HT-29 (cell line): Measurements from ENCODE around the gene NREP. TPM values are rescaled to one million over a fixed set of nuclear protein-coding genes. Genes with fewer than 3 reads are reported as not detected.

Experiments used
- DNase-seq: peaks from one replicate; pipeline ENCODE4 v3.0.0-alpha.2; 2015; ENCODE audit warnings: low spot score
- small RNA-seq: library from RNA; depleted of rRNA; stranded (forward); fragments of <200 nt; gene quantifications from one replicate; pipeline ENCODE3, GENCODE V24; 2014
- total RNA-seq: library from RNA; depleted of rRNA; stranded (reverse); fragments of >200 nt; shearing (Covaris generic); gene quantifications from 2 replicates; pipeline ENCODE4 v1.2.3, GENCODE V29; 2014; rRNA removed

NREP gene
- total RNA-seq, 1 experiment from 2014 or later = 0.97 TPM

- DNase-seq = no peak
Measured at GRCh38 chr5:111697881-111698757, 58.9 kb downstream of the NREP start.

DNA sequence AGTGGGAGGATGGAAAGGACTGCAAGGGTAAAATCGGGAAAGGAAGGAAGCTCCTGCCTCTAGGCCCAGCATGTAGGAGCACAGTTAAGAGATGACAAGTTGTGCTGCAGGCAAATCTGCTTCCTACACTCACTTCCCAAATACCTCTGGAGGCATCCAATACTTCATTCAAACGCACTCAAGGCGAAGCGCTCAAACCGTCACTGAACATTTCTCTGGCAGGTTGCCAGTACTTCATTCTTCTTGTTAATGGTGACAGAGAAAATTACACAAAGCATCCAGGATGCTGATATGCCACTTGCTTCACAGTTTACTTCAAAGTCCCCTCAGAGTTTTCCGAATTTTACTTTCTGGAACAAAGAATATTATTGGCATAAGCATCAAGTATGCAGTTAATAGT lies 59.8 kb downstream of the NREP start:
- peak; percentile 22 for DNase-seq

GRCh38 chr5:111695991-111696390 lies 61.0 kb downstream of the NREP start:
- no peak for DNase-seq

- no peak for DNase-seq
Measured at GRCh38 chr5:111694133-111694532, 62.9 kb downstream of the NREP start.

DNA sequence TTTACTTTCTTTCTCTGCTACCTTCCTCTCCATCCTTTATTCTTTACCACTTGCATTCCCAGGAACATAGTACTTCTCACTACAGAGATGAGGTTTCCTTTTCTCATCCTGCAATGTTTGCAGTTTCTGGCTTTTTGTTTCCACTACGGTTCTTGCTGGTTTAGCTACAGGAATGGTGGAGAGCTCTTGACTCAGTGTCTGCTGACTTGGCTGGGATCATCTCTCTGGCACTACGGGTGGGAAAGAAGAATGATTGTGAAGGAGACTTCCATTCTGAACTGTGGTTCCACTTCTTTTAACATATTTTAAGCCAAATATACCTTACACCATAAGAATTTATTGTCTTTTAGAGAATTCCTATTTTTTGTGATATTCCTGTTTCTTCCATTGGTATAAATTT lies 65.1 kb downstream of the NREP start:
- DNase-seq = no peak

- DNase-seq = no peak
Measured at GRCh38 chr5:111691508-111691907, 65.5 kb downstream of the NREP start.

DNA sequence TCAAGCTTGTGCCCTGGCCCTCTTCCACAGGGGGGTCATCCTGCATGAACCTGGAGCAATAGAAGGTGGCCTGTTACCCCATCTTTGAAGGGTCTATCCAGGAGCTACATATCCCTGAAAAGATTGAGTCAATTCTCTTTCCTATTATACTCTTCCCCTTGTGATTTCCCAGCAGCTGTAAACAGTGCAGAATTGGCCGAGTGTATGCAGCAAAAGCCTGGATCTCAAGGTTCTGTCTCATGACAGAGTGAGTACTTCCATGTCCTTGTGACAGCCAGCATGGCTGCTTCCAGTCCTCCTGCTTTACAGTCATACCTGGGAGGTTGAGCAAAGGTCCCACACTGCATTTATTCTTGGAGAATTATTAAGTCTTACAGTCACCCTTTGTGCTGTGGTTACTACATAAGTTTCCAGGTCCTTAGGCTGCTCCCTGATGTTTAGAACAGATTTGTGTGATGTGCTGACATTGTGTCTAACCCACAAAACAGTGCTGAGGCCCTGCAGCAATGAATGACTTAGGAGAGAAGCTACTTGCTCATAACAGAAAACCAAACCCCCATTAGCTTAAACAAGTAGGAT lies 67.5 kb downstream of the NREP start:
- DNase-seq = no peak

- DNase-seq = peak; percentile 43
Measured at GRCh38 chr5:111685969-111686368, 71.0 kb downstream of the NREP start.

- DNase-seq = no peak
Measured at GRCh38 chr5:111682641-111683040, 74.4 kb downstream of the NREP start.

DNA sequence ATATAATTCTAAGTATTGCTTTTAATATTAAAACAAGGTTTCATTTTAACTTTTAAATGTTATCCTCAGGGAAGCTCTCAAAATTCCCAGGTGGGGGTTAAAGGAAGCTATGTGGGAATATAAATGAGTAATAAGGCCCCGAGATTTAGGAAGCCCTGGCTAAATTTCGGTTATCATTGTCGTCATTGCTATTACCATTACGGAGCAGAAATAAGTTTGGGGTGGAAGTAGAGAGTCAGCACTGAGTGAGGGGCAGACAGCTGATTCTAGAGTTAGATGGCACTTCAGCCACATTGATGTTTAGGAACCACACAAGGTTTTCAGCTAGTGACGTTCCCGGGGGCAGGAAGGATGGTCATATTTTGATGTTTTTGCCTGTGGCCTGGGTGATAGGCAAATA lies 74.9 kb downstream of the NREP start:
- DNase-seq = no peak

- DNase-seq = no peak
Measured at GRCh38 chr5:111681414-111682120, 75.4 kb downstream of the NREP start.

GRCh38 chr5:111680737-111681413 lies 76.1 kb downstream of the NREP start:
- DNase-seq = peak; percentile 62

- no peak for DNase-seq
Measured at GRCh38 chr5:111679611-111680010, 77.4 kb downstream of the NREP start.

Small RNA genes within 50 kb of the gene (small RNA-seq; reads per million reads assigned to genes)
- not detected for gene RN7SKP57

Other genes starting within 250 kb of the NREP start
- gene STARD4, start 244.7 kb downstream of the NREP start, total RNA-seq = 20.3 and 24.4 TPM in 2 replicates